Activated naive CD8-positive, alpha-beta T cell treated with anti-CD3 and anti-CD28 coated beads, Interleukin-2, amount 50 U/mL, for 24 hours (primary cell): ENCODE results near the gene SDCBP2.
"Not testable (repeated sequence)": the region's sequence is repeated elsewhere in the genome, so short reads cannot be mapped to it uniquely, and the experiment has no call there.

ENCODE experiments used
- ATAC-seq: fragments of 150-1000 bp; cut with Tn5 transposase; one replicate; pipeline ENCODE4 v1.10.0; 2021
- DNase-seq: peaks from one replicate; pipeline ENCODE4 v3.0.0; 2021
- H3K27ac Mint-ChIP-seq: one replicate; pipeline ENCODE4 v1.8.0; 2021; ENCODE audit warnings: mild to moderate bottlenecking, mixed read lengths
- H3K27me3 Mint-ChIP-seq: one replicate; pipeline ENCODE4 v1.8.0; 2021; ENCODE audit warnings: mixed read lengths
- H3K36me3 Mint-ChIP-seq: one replicate; pipeline ENCODE4 v1.8.0; 2021; ENCODE audit warnings: low read depth, mixed read lengths
- H3K4me1 Mint-ChIP-seq: one replicate; pipeline ENCODE4 v1.8.0; 2021; ENCODE audit warnings: mixed read lengths
- H3K4me3 Mint-ChIP-seq: one replicate; pipeline ENCODE4 v1.8.0; 2021; ENCODE audit warnings: mild to moderate bottlenecking, moderate library complexity, mixed read lengths
- H3K9me3 Mint-ChIP-seq: one replicate; pipeline ENCODE4 v1.8.0; 2021; ENCODE audit warnings: mixed read lengths

Gene SDCBP2

GRCh38 chr20:1369970-1370369 is 41.0 kb upstream of the SDCBP2 start:
- H3K9me3 Mint-ChIP-seq: no peaks in the 10 kb centered on the region
- ATAC-seq: no peak
- no peak for DNase-seq
- H3K4me3 Mint-ChIP-seq: no peak overlapping the region
- no peaks in the 10 kb centered on the region for H3K27me3 Mint-ChIP-seq
- H3K36me3 Mint-ChIP-seq: peaks cover 69% of the 10 kb centered on the region
- no peak overlapping the region for H3K27ac Mint-ChIP-seq
- H3K4me1 Mint-ChIP-seq: peaks cover 42% of the 10 kb centered on the region

- Mint-ChIP-seq H3K27ac (peak overlapping the region; percentile 48), H3K4me1 (peaks cover 46% of the 10 kb centered on the region), H3K9me3 (no peaks in the 10 kb centered on the region), H3K27me3 (no peaks in the 10 kb centered on the region), H3K4me3 (no peak overlapping the region), H3K36me3 (peaks cover 67% of the 10 kb centered on the region)
- DNase-seq: no peak
- ATAC-seq: no peak
Measured at GRCh38 chr20:1368448-1369199, 39.7 kb upstream of the SDCBP2 start.

- H3K4me3 Mint-ChIP-seq: no peak overlapping the region
- peak overlapping the region; percentile 17 for H3K27ac Mint-ChIP-seq
- H3K27me3 Mint-ChIP-seq: no peaks in the 10 kb centered on the region
- peaks cover 63% of the 10 kb centered on the region for H3K36me3 Mint-ChIP-seq
- ATAC-seq: no peak
- no peak for DNase-seq
- H3K4me1 Mint-ChIP-seq: peaks cover 53% of the 10 kb centered on the region
- H3K9me3 Mint-ChIP-seq: no peaks in the 10 kb centered on the region
Measured at GRCh38 chr20:1367479-1367878, 38.5 kb upstream of the SDCBP2 start.

- ATAC-seq (no peak), DNase-seq (no peak)
- Mint-ChIP-seq H3K36me3 (peaks cover 73% of the 10 kb centered on the region), H3K27me3 (no peaks in the 10 kb centered on the region), H3K27ac (peak overlapping the region; percentile 21), H3K4me1 (peaks cover 72% of the 10 kb centered on the region), H3K9me3 (no peaks in the 10 kb centered on the region), H3K4me3 (peak overlapping the region; percentile 32)
Measured at GRCh38 chr20:1364106-1364505, 35.2 kb upstream of the SDCBP2 start.

GRCh38 chr20:1363522-1363921 is 34.6 kb upstream of the SDCBP2 start:
- DNase-seq: no peak
- H3K36me3 Mint-ChIP-seq: peaks cover 72% of the 10 kb centered on the region
- H3K27ac Mint-ChIP-seq: peak overlapping the region; percentile 21
- ATAC-seq: no peak
- H3K27me3 Mint-ChIP-seq: no peaks in the 10 kb centered on the region
- no peaks in the 10 kb centered on the region for H3K9me3 Mint-ChIP-seq
- H3K4me3 Mint-ChIP-seq: no peak overlapping the region
- H3K4me1 Mint-ChIP-seq: peaks cover 74% of the 10 kb centered on the region

- ATAC-seq (no peak), DNase-seq (no peak)
- H3K27ac Mint-ChIP-seq: peak overlapping the region; percentile 55
- H3K4me1 Mint-ChIP-seq: peaks cover 83% of the 10 kb centered on the region
- no peaks in the 10 kb centered on the region for H3K9me3 Mint-ChIP-seq
- H3K4me3 Mint-ChIP-seq: no peak overlapping the region
- H3K27me3 Mint-ChIP-seq: no peaks in the 10 kb centered on the region
- H3K36me3 Mint-ChIP-seq: peaks cover 66% of the 10 kb centered on the region
Measured at GRCh38 chr20:1362484-1362883, 33.5 kb upstream of the SDCBP2 start.

- no peaks in the 10 kb centered on the region for H3K9me3 Mint-ChIP-seq
- H3K4me1 Mint-ChIP-seq: peaks cover 87% of the 10 kb centered on the region
- peak; percentile 27 for ATAC-seq
- peaks cover 68% of the 10 kb centered on the region for H3K36me3 Mint-ChIP-seq
- DNase-seq: no peak
- H3K27me3 Mint-ChIP-seq: no peaks in the 10 kb centered on the region
- no peak overlapping the region for H3K4me3 Mint-ChIP-seq
- peak overlapping the region; percentile 79 for H3K27ac Mint-ChIP-seq
Measured at GRCh38 chr20:1360094-1360846, 31.3 kb upstream of the SDCBP2 start.

GRCh38 chr20:1357921-1358671 is 29.2 kb upstream of the SDCBP2 start:
- Mint-ChIP-seq H3K4me1 (peaks cover 65% of the 10 kb centered on the region), H3K27ac (peak overlapping the region; percentile 73), H3K9me3 (peaks cover 5% of the 10 kb centered on the region), H3K36me3 (peaks cover 71% of the 10 kb centered on the region), H3K4me3 (peak overlapping the region; percentile 45), H3K27me3 (no peaks in the 10 kb centered on the region)
- DNase-seq: peak; percentile 36
- peak; percentile 97 for ATAC-seq

GRCh38 chr20:1353956-1354355 is 25.0 kb upstream of the SDCBP2 start:
- H3K4me3 Mint-ChIP-seq: no peak overlapping the region
- no peak for DNase-seq
- H3K36me3 Mint-ChIP-seq: peaks cover 62% of the 10 kb centered on the region
- peaks cover 25% of the 10 kb centered on the region for H3K4me1 Mint-ChIP-seq
- no peak overlapping the region for H3K27ac Mint-ChIP-seq
- no peaks in the 10 kb centered on the region for H3K27me3 Mint-ChIP-seq
- H3K9me3 Mint-ChIP-seq: peaks cover 28% of the 10 kb centered on the region
- ATAC-seq: no peak

- Mint-ChIP-seq H3K27me3 (no peaks in the 10 kb centered on the region), H3K4me3 (peak overlapping the region; percentile 32), H3K36me3 (peaks cover 26% of the 10 kb centered on the region), H3K27ac (peak overlapping the region; percentile 70), H3K4me1 (peaks cover 29% of the 10 kb centered on the region), H3K9me3 (peaks cover 21% of the 10 kb centered on the region)
- no peak for ATAC-seq
- DNase-seq: no peak
Measured at GRCh38 chr20:1346315-1346969, 17.5 kb upstream of the SDCBP2 start.

GRCh38 chr20:1345756-1346093 is 16.8 kb upstream of the SDCBP2 start:
- ATAC-seq: no peak
- Mint-ChIP-seq H3K4me1 (peaks cover 29% of the 10 kb centered on the region), H3K27ac (peak overlapping the region; percentile 18), H3K27me3 (no peaks in the 10 kb centered on the region), H3K36me3 (peaks cover 20% of the 10 kb centered on the region), H3K4me3 (no peak overlapping the region), H3K9me3 (peaks cover 17% of the 10 kb centered on the region)
- no peak for DNase-seq

- H3K4me3 Mint-ChIP-seq: no peak overlapping the region
- no peaks in the 10 kb centered on the region for H3K27me3 Mint-ChIP-seq
- H3K36me3 Mint-ChIP-seq: peaks cover 15% of the 10 kb centered on the region
- H3K9me3 Mint-ChIP-seq: peaks cover 12% of the 10 kb centered on the region
- peak overlapping the region; percentile 18 for H3K27ac Mint-ChIP-seq
- peaks cover 29% of the 10 kb centered on the region for H3K4me1 Mint-ChIP-seq
- DNase-seq (no peak), ATAC-seq (peak; percentile 71)
Measured at GRCh38 chr20:1345030-1345755, 16.3 kb upstream of the SDCBP2 start.

- not testable (repeated sequence) for H3K27ac Mint-ChIP-seq, ATAC-seq, DNase-seq, H3K9me3 Mint-ChIP-seq, H3K27me3 Mint-ChIP-seq, H3K4me3 Mint-ChIP-seq
- Mint-ChIP-seq H3K4me1 (peaks cover 29% of the 10 kb centered on the region), H3K36me3 (peaks cover 11% of the 10 kb centered on the region)
Measured at GRCh38 chr20:1343446-1344124, 14.6 kb upstream of the SDCBP2 start.
